Kidney (tissue), 14 donors: ENCODE results near the gene LPCAT1. TPM values are rescaled to one million over a fixed set of nuclear protein-coding genes. Genes with fewer than 3 reads are reported as not detected.
"Not testable (repeated sequence)": the region's sequence is repeated elsewhere in the genome, so short reads cannot be mapped to it uniquely, and the experiment has no call there.

ENCODE experiments used
- DNase-seq, 5 donors: peaks; one replicate each; pipeline ENCODE4 v3.0.0-alpha.2; 2013 to 2020
- FAIRE-seq: peaks from 2 replicates; lab custom pipeline; 2012; peaks lifted over from hg19 to GRCh38; lab: Jason Lieb, UNC
- H3K27ac ChIP-seq, 2 donors: one replicate each; pipeline ENCODE4 v1.7.0; 2013; ENCODE audit warnings: low read depth in 2 of 2, low read length in 2 of 2, inconsistent platforms in 1 of 2
- H3K27me3 ChIP-seq: one replicate; pipeline ENCODE4 v1.7.1; 2013; ENCODE audit warnings: low read length, inconsistent platforms; ENCODE audit not compliant: control insufficient read depth, insufficient read depth
- H3K36me3 ChIP-seq, 3 donors: one replicate each; pipeline versions ENCODE4 v1.7.0 to v1.7.1; 2013; ENCODE audit warnings: low read length in 3 of 3, control low read depth in 1 of 3, inconsistent platforms in 1 of 3; ENCODE audit not compliant: insufficient read depth in 3 of 3, control insufficient read depth in 2 of 3
- H3K4me1 ChIP-seq, 3 donors: one replicate each; pipeline versions ENCODE4 v1.7.0 to v1.7.1; 2013; ENCODE audit warnings: low read length in 3 of 3, inconsistent platforms in 1 of 3, low read depth in 1 of 3; ENCODE audit not compliant: control insufficient read depth in 2 of 3, insufficient read depth in 2 of 3
- H3K4me3 ChIP-seq, 3 donors: one replicate each; pipeline versions ENCODE4 v1.7.0 to v1.8.1; 2013; ENCODE audit warnings: low read length in 3 of 3, control low read depth in 1 of 3, inconsistent platforms in 1 of 3
- H3K9ac ChIP-seq, 3 donors: one replicate each; pipeline versions ENCODE4 v1.7.0 to v1.7.1; 2013; ENCODE audit warnings: low read length in 3 of 3, control low read depth in 1 of 3, inconsistent platforms in 1 of 3
- H3K9me3 ChIP-seq, 3 donors: one replicate each; pipeline versions ENCODE4 v1.7.0 to v1.7.1; 2013; ENCODE audit warnings: low read length in 3 of 3, control low read depth in 1 of 3, inconsistent platforms in 1 of 3; ENCODE audit not compliant: control insufficient read depth in 2 of 3, insufficient read depth in 1 of 3
- CTCF ChIP-seq: IDR thresholded peaks from 3 replicates; pipeline ENCODE4 v1.5.1; 2012; ENCODE audit warnings: mild to moderate bottlenecking, moderate library complexity, borderline replicate concordance; ENCODE audit not compliant: insufficient read depth; ENCODE audit errors: extremely low read depth
- intact Hi-C: fragments of 100-400 bp; cut with DNase I; formaldehyde crosslinking; loops from one replicate; pipeline ENCODE4 v1.11.1; 2022
- polyA plus RNA-seq: library from polyadenylated mRNA; stranded (reverse); fragments of 350-450 nt; fragmentation: Illumina TruSeq; extraction: RNeasy Lipid Tissue Mini Kit (QIAGEN cat#74804); gene quantifications from one replicate; pipeline ENCODE4 v1.2.3, GENCODE V29; 2014; ENCODE audit warnings: low read depth, low replicate concordance; ENCODE audit not compliant: insufficient read depth
- total RNA-seq: library from RNA; stranded (reverse); fragmentation: NEBNext Ultra II Directional; extraction: Animal tissue kit (Norgen Biotek cat#: 25700); gene quantifications from one replicate; pipeline ENCODE4 v1.2.1, GENCODE V29; 2021
- donor health status: control.
- donor health status: control.
- donor health status: control.
- donor health status: control.
- donor health status: control.
- donor health status: DM: yes; HTN: yes; CAD: no.
- donor health status: Normal renal cell carcinoma (clear cell type).

The LPCAT1 gene
- total and polyA plus RNA-seq, 2 donors from 2014 or later, result 22.2 to 46.5 TPM

- FAIRE-seq (no peak), DNase-seq (no peak)
- Histone ChIP-seq H3K27me3 (no peaks in the 10 kb centered on the region), H3K4me1 (no peaks in the 10 kb centered on the region), H3K9ac (no peak overlapping the region), H3K27ac (no peak overlapping the region), H3K4me3 (no peak overlapping the region), H3K36me3 (peaks cover 4 to 7% (median 5%) of the 10 kb centered on the region in 3 donors), H3K9me3 (peaks cover 0 to 6% (median 0%) of the 10 kb centered on the region in 3 donors)
- intact Hi-C loops, result no loop called here
- no peak for TF ChIP-seq CTCF
Measured at GRCh38 chr5:1460054-1460682, 63.6 kb downstream of the LPCAT1 start.

- H3K9me3 ChIP-seq, H3K27me3 ChIP-seq, H3K4me1 ChIP-seq, DNase-seq, H3K27ac ChIP-seq, H3K9ac ChIP-seq, H3K4me3 ChIP-seq, H3K36me3 ChIP-seq, intact Hi-C loops, FAIRE-seq: not testable (repeated sequence)
Measured at GRCh38 chr5:1459435-1459834, 64.3 kb downstream of the LPCAT1 start.

- H3K9ac ChIP-seq, H3K27ac ChIP-seq, DNase-seq, intact Hi-C loops, H3K36me3 ChIP-seq, H3K4me1 ChIP-seq, H3K27me3 ChIP-seq, FAIRE-seq, H3K4me3 ChIP-seq: not testable (repeated sequence)
- peaks cover 0 to 10% (median 0%) of the 10 kb centered on the region in 3 donors for H3K9me3 ChIP-seq
Measured at GRCh38 chr5:1456110-1456881, 67.5 kb downstream of the LPCAT1 start.

DNA sequence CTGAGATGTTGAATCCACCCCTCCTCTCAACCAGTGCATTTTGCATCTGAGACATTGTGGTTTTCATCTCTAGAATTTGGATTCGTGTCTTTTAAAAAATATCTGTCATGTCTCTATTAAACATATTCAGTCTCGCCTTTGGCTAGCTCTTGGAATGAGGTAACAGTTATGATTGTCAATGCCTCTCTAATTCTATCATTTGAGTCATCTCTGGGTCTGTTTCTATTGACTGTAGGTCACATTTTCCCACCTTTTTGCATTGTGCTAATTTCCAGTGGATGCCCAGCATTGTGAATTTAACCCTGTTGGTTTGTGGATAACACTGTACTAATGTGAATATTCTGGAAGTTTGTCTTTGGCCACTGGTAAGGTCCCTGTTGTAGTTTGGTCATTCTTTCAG lies 70.1 kb downstream of the LPCAT1 start:
- no peak for FAIRE-seq
- no peak for DNase-seq
- no peak for TF ChIP-seq CTCF
- Histone ChIP-seq H3K9me3 (peaks cover 0 to 10% (median 0%) of the 10 kb centered on the region in 3 donors), H3K36me3 (no peaks in the 10 kb centered on the region), H3K4me1 (no peaks in the 10 kb centered on the region), H3K27me3 (no peaks in the 10 kb centered on the region), H3K4me3 (no peak overlapping the region), H3K27ac (no peak overlapping the region), H3K9ac (no peak overlapping the region)
- intact Hi-C loops, result no loop called here
